HEK293T (cell line): ENCODE data around the gene RAB5IF.

Experiments
- BHLHE40 ChIP-seq: fragments of 450-650 bp; IDR thresholded peaks from 2 replicates; pipeline ENCODE4 v1.6.1; 2016; ENCODE audit warnings: mild to moderate bottlenecking, moderate library complexity, borderline replicate concordance
- CTBP1 ChIP-seq: fragments of 450-650 bp; IDR thresholded peaks from 2 replicates; pipeline ENCODE4 v1.6.1; 2016; ENCODE audit warnings: borderline replicate concordance
- ELF4 ChIP-seq: fragments of 450-650 bp; IDR thresholded peaks from 2 replicates; pipeline ENCODE4 v1.6.1; 2017; ENCODE audit warnings: antibody characterized with exemption
- FOXM1 ChIP-seq: fragments of 450-650 bp; IDR thresholded peaks from 2 replicates; pipeline ENCODE4 v1.6.1; 2017; ENCODE audit warnings: mild to moderate bottlenecking, borderline replicate concordance
- HDGF ChIP-seq: fragments of 450-650 bp; IDR thresholded peaks from 2 replicates; pipeline ENCODE4 v1.6.1; 2017; ENCODE audit warnings: antibody characterized with exemption, borderline replicate concordance
- L3MBTL2 ChIP-seq: fragments of 450-650 bp; conservative IDR thresholded peaks from 2 replicates; pipeline ENCODE4 v1.6.1; 2016; ENCODE audit warnings: mild to moderate bottlenecking
- NFRKB ChIP-seq: fragments of 450-650 bp; IDR thresholded peaks from 2 replicates; pipeline ENCODE4 v1.6.1; 2016; ENCODE audit warnings: mild to moderate bottlenecking, moderate library complexity
- PKNOX1 ChIP-seq: fragments of 450-650 bp; IDR thresholded peaks from 2 replicates; pipeline ENCODE4 v1.6.1; 2016
- SP1 ChIP-seq: fragments of 450-650 bp; IDR thresholded peaks from 2 replicates; pipeline ENCODE4 v1.6.1; 2017
- SUZ12 ChIP-seq: fragments of 450-650 bp; IDR thresholded peaks from 2 replicates; pipeline ENCODE4 v1.6.1; 2016; ENCODE audit warnings: mild to moderate bottlenecking
- TARDBP ChIP-seq: fragments of 450-650 bp; IDR thresholded peaks from 2 replicates; pipeline ENCODE4 v1.6.1; 2016
- ZNF384 ChIP-seq: fragments of 450-650 bp; IDR thresholded peaks from 2 replicates; pipeline ENCODE4 v1.6.1; 2016

GRCh38 chr20:36642136-36642535 is 36.6 kb downstream of the RAB5IF start:
- TF ChIP-seq L3MBTL2 (no peak), BHLHE40 (no peak), NFRKB (no peak), FOXM1 (no peak), ELF4 (no peak), SUZ12 (no peak), PKNOX1 (no peak), HDGF (no peak), SP1 (no peak), TARDBP (no peak), ZNF384 (no peak), CTBP1 (no peak)
